ENCODE results near the gene WDR33. TPM values are rescaled to one million over a fixed set of nuclear protein-coding genes. Genes with fewer than 3 reads are reported as not detected.
"Not testable (repeated sequence)": the region's sequence is repeated elsewhere in the genome, so short reads cannot be mapped to it uniquely, and the experiment has no call there.

The WDR33 gene
- total RNA-seq, 4 donors from 2014 or later, result 42.3 to 46.5 (median 45.1) TPM

GRCh38 chr2:127810156-127810618 is 784 bp downstream of the WDR33 start:
- H3K27me3 ChIP-seq, result no peaks in the 10 kb centered on the region
- TF ChIP-seq CTCF (IDR thresholded peaks at IDR 0.05) (no peak), EP300 (IDR thresholded peaks at IDR 0.05) (no peak), POLR2A (IDR thresholded peaks at IDR 0.05) (no peak)
- H3K4me1 ChIP-seq, result peaks cover 3 to 48% (median 23%) of the 10 kb centered on the region in 4 donors
- no peaks in the 10 kb centered on the region for H3K36me3 ChIP-seq
- no peaks in the 10 kb centered on the region for H3K9me3 ChIP-seq
- DNase-seq (ENCODE audit: low spot score in 2 of 2), result no peak
- 0 to 1% methylated on average over 10 of the region's 10 CpGs for WGBS, 2 donors
- H3K4me3 ChIP-seq, result peak overlapping the region; percentile 70 to 97 (median 74)
- H3K27ac ChIP-seq, result peak overlapping the region; percentile 68 to 99 (median 90)

- no peaks in the 10 kb centered on the region for H3K27me3 ChIP-seq
- peaks cover 3 to 55% (median 27%) of the 10 kb centered on the region in 4 donors for H3K4me1 ChIP-seq
- H3K4me3 ChIP-seq, result no peak overlapping the region
- no peak for DNase-seq (ENCODE audit: low spot score in 2 of 2)
- no peaks in the 10 kb centered on the region for H3K9me3 ChIP-seq
- no peak overlapping the region for H3K27ac ChIP-seq
- no peak for TF ChIP-seq EP300 (IDR thresholded peaks at IDR 0.05)
- TF ChIP-seq CTCF (IDR thresholded peaks at IDR 0.05), result no peak
- no peak for TF ChIP-seq POLR2A (IDR thresholded peaks at IDR 0.05)
- H3K36me3 ChIP-seq, result no peaks in the 10 kb centered on the region
- WGBS, 2 donors, result 74 to 79% methylated on average over 3 of the region's 3 CpGs
Measured at GRCh38 chr2:127807678-127808353, 3.2 kb downstream of the WDR33 start.

GRCh38 chr2:127806860-127807259 is 4.1 kb downstream of the WDR33 start:
- H3K4me3 ChIP-seq; DNase-seq (ENCODE audit: low spot score in 2 of 2); H3K27me3 ChIP-seq; H3K36me3 ChIP-seq; H3K27ac ChIP-seq; H3K9me3 ChIP-seq: not testable (repeated sequence)
- WGBS, 2 donors, result 69 to 77% methylated on average over 6 of the region's 6 CpGs
- H3K4me1 ChIP-seq, result peaks cover 3 to 58% (median 28%) of the 10 kb centered on the region in 4 donors

- DNase-seq (ENCODE audit: low spot score in 2 of 2), result no peak
- H3K27me3 ChIP-seq, result no peaks in the 10 kb centered on the region
- 77 to 86% methylated on average over 6 of the region's 6 CpGs for WGBS, 2 donors
- no peak for TF ChIP-seq EP300 (IDR thresholded peaks at IDR 0.05)
- no peak for TF ChIP-seq POLR2A (IDR thresholded peaks at IDR 0.05)
- no peak for TF ChIP-seq CTCF (IDR thresholded peaks at IDR 0.05)
- H3K36me3 ChIP-seq, result peaks cover 0 to 6% (median 0%) of the 10 kb centered on the region in 3 donors
- no peak overlapping the region for H3K4me3 ChIP-seq
- H3K9me3 ChIP-seq, result no peaks in the 10 kb centered on the region
- no peak overlapping the region for H3K27ac ChIP-seq
- peaks cover 3 to 58% (median 28%) of the 10 kb centered on the region in 4 donors for H3K4me1 ChIP-seq
Measured at GRCh38 chr2:127805491-127805890, 5.5 kb downstream of the WDR33 start.

- Histone ChIP-seq H3K4me3 (no peak overlapping the region), H3K27me3 (no peaks in the 10 kb centered on the region), H3K36me3 (peaks cover 0 to 6% (median 0%) of the 10 kb centered on the region in 3 donors), H3K27ac (no peak overlapping the region), H3K9me3 (no peaks in the 10 kb centered on the region), H3K4me1 (peaks cover 0 to 38% (median 9%) of the 10 kb centered on the region in 4 donors)
- TF ChIP-seq POLR2A (IDR thresholded peaks at IDR 0.05) (no peak), CTCF (IDR thresholded peaks at IDR 0.05) (no peak), EP300 (IDR thresholded peaks at IDR 0.05) (no peak)
- no peak for DNase-seq (ENCODE audit: low spot score in 2 of 2)
- WGBS, 2 donors, result 68 to 81% methylated on average over 3 of the region's 3 CpGs
Measured at GRCh38 chr2:127799926-127800325, 11.0 kb downstream of the WDR33 start.

Measured in tibial nerve (tissue), 4 donors.